Endodermal cell (in vitro differentiated cells): ENCODE data around the gene HOXA5. TPM values are rescaled to one million over a fixed set of nuclear protein-coding genes. Genes with fewer than 3 reads are reported as not detected.

ENCODE experiments used
- DNase-seq: peaks from one replicate; pipeline ENCODE4 v3.0.0-alpha.2; 2017
- H3K27ac ChIP-seq: 2 replicates; pipeline ENCODE4 v1.5.1; 2013; ENCODE audit warnings: mild to moderate bottlenecking, low read depth, low read length, moderate library complexity
- H3K27me3 ChIP-seq: 2 replicates; pipeline ENCODE4 v1.6.1; 2013; ENCODE audit warnings: mild to moderate bottlenecking, low read length, moderate library complexity; ENCODE audit not compliant: insufficient read depth, control insufficient read depth, poor library complexity, severe bottlenecking
- H3K36me3 ChIP-seq: 2 replicates; pipeline ENCODE4 v1.7.0; 2013; ENCODE audit warnings: mild to moderate bottlenecking, low read length, moderate library complexity; ENCODE audit not compliant: control insufficient read depth, insufficient read depth
- H3K4me1 ChIP-seq: one replicate; pipeline ENCODE4 v1.7.0; 2013; ENCODE audit warnings: low read length; ENCODE audit not compliant: control insufficient read depth, insufficient read depth
- H3K4me3 ChIP-seq: 2 replicates; pipeline ENCODE4 v1.5.1; 2013; ENCODE audit warnings: mild to moderate bottlenecking, low read length, moderate library complexity
- H3K9ac ChIP-seq: 2 replicates; pipeline ENCODE4 v1.6.1; 2013; ENCODE audit warnings: mild to moderate bottlenecking, low read length, moderate library complexity; ENCODE audit not compliant: poor library complexity, severe bottlenecking; ENCODE audit errors: extremely low read depth
- H3K9me3 ChIP-seq: 2 replicates; pipeline ENCODE4 v1.6.1; 2013; ENCODE audit warnings: mild to moderate bottlenecking, low read length, moderate library complexity; ENCODE audit not compliant: control insufficient read depth
- H3K27ac Mint-ChIP-seq: 2 replicates; pipeline ENCODE4 v1.8.0; 2020; ENCODE audit warnings: mixed read lengths
- H3K27me3 Mint-ChIP-seq: 2 replicates; pipeline ENCODE4 v1.8.0; 2021; ENCODE audit warnings: mild to moderate bottlenecking, mixed read lengths; ENCODE audit not compliant: insufficient read depth
- H3K36me3 Mint-ChIP-seq: 2 replicates; pipeline ENCODE4 v1.8.0; 2020; ENCODE audit warnings: low read depth, mixed read lengths
- H3K4me1 Mint-ChIP-seq: 2 replicates; pipeline ENCODE4 v1.8.0; 2020; ENCODE audit warnings: mixed read lengths
- H3K4me3 Mint-ChIP-seq: 2 replicates; pipeline ENCODE4 v1.8.0; 2020; ENCODE audit warnings: mild to moderate bottlenecking, moderate library complexity, mixed read lengths
- H3K9me3 Mint-ChIP-seq: 2 replicates; pipeline ENCODE4 v1.8.0; 2020; ENCODE audit warnings: mild to moderate bottlenecking, mixed read lengths
- CTCF ChIP-seq: fragments of 200-600 bp; sonication (generic); conservative IDR thresholded peaks from 2 replicates; pipeline ENCODE4 v1.5.0; 2021; ENCODE audit warnings: antibody characterized with exemption, mild to moderate bottlenecking
- WGBS, 2 experiments: methylation state at CpG; one replicate each; pipeline versions ENCODE4 v1.1.5 to v1.1.7; 2013; ENCODE audit warnings: missing lambda C conversion rate in 2 of 2, mixed read lengths in 1 of 2; ENCODE audit not compliant: insufficient coverage in 1 of 2, insufficient read length in 1 of 2; 5-methylcytosine and 5-hydroxymethylcytosine counted together
- total RNA-seq, 2 donors: library from RNA; stranded (reverse); fragmentation: NEBNext Ultra II Directional in 1 of 2; extraction: Animal tissue kit (Norgen Biotek cat#: 25700) in 1 of 2; gene quantifications; 2 replicates in 1 of 2; 3 replicates in 1 of 2; pipeline ENCODE4 v1.2.1, GENCODE V29; 2021

Gene HOXA5
- total RNA-seq, 2 donors from 2014 or later = not detected

- Mint-ChIP-seq H3K27ac (no peak overlapping the region), H3K4me3 (no peak overlapping the region), H3K9me3 (no peaks in the 10 kb centered on the region), H3K4me1 (peaks cover 10% of the 10 kb centered on the region), H3K27me3 (peaks cover 99% of the 10 kb centered on the region), H3K36me3 (no peaks in the 10 kb centered on the region)
- H3K4me3 ChIP-seq = no peak overlapping the region
- WGBS, 2 experiments = 14 to 17% methylated on average over 10 to 15 of the region's 15 CpGs
- no peak overlapping the region for H3K27ac ChIP-seq
- no peak overlapping the region for H3K9ac ChIP-seq
- H3K36me3 ChIP-seq = no peaks in the 10 kb centered on the region
- peaks cover 6% of the 10 kb centered on the region for H3K4me1 ChIP-seq
- peak; percentile 60 for DNase-seq
- TF ChIP-seq CTCF = no peak
- no peaks in the 10 kb centered on the region for H3K9me3 ChIP-seq
- H3K27me3 ChIP-seq = peaks cover 100% of the 10 kb centered on the region
Observed at GRCh38 chr7:27191161-27191731, 47.8 kb upstream of the HOXA5 start.

GRCh38 chr7:27189997-27190748 is 46.7 kb upstream of the HOXA5 start:
- Histone ChIP-seq H3K9me3 (no peaks in the 10 kb centered on the region), H3K4me1 (peaks cover 6% of the 10 kb centered on the region), H3K36me3 (no peaks in the 10 kb centered on the region), H3K27me3 (peaks cover 100% of the 10 kb centered on the region), H3K27ac (no peak overlapping the region), H3K9ac (no peak overlapping the region), H3K4me3 (no peak overlapping the region)
- Mint-ChIP-seq H3K9me3 (no peaks in the 10 kb centered on the region), H3K36me3 (no peaks in the 10 kb centered on the region), H3K27ac (no peak overlapping the region), H3K4me1 (peaks cover 17% of the 10 kb centered on the region), H3K4me3 (no peak overlapping the region), H3K27me3 (peaks cover 99% of the 10 kb centered on the region)
- WGBS, 2 experiments = 0 to 46% methylated on average over 3 to 7 of the region's 7 CpGs
- DNase-seq = peak; percentile 20
- no peak for TF ChIP-seq CTCF

GRCh38 chr7:27189295-27189996 is 46.0 kb upstream of the HOXA5 start:
- no peak overlapping the region for H3K27ac Mint-ChIP-seq
- TF ChIP-seq CTCF = no peak
- H3K9me3 ChIP-seq = no peaks in the 10 kb centered on the region
- peaks cover 99% of the 10 kb centered on the region for H3K27me3 Mint-ChIP-seq
- H3K4me3 Mint-ChIP-seq = peak overlapping the region; percentile 53
- no peak overlapping the region for H3K27ac ChIP-seq
- peak; percentile 80 for DNase-seq
- peaks cover 100% of the 10 kb centered on the region for H3K27me3 ChIP-seq
- H3K9ac ChIP-seq = no peak overlapping the region
- H3K4me1 ChIP-seq = peaks cover 6% of the 10 kb centered on the region
- H3K9me3 Mint-ChIP-seq = no peaks in the 10 kb centered on the region
- H3K4me1 Mint-ChIP-seq = peaks cover 17% of the 10 kb centered on the region
- no peaks in the 10 kb centered on the region for H3K36me3 ChIP-seq
- peak overlapping the region; percentile 66 for H3K4me3 ChIP-seq
- no peaks in the 10 kb centered on the region for H3K36me3 Mint-ChIP-seq
- 9 to 12% methylated on average over 13 to 22 of the region's 22 CpGs for WGBS, 2 experiments
